ENCODE results near the gene HOXC4. TPM values are rescaled to one million over a fixed set of nuclear protein-coding genes. Genes with fewer than 3 reads are reported as not detected.

HOXC4 gene
- total RNA-seq, 4 donors from 2014 or later: 0.51 to 2.0 (median 0.71) TPM

- ATAC-seq (no peak), DNase-seq (no peak)
- Histone ChIP-seq H3K27ac (peak overlapping the region in 3 of 4 donors; percentile 98 to 100 (median 99)), H3K9me3 (no peaks in the 10 kb centered on the region), H3K27me3 (no peaks in the 10 kb centered on the region), H3K36me3 (no peaks in the 10 kb centered on the region), H3K4me1 (peaks cover 22 to 29% of the 10 kb centered on the region in 2 donors), H3K4me3 (peak overlapping the region; percentile 64 to 85 (median 68))
- intact Hi-C loops (cut with DNase I; ENCODE audit: low total_unique reads): no loop called here
- in situ Hi-C loops (cut with MboI; ENCODE audit: low sequenced_read_pairs in 4 of 4): loop anchor here in 1 of 4 donors (5.0 kb wide), 1 partner anchor 158 kb away; no protein-coding TSS in a partner anchor
- TF ChIP-seq POLR2A (IDR thresholded peaks at IDR 0.05) (no peak), CTCF (IDR thresholded peaks at IDR 0.05 in 4 of 5, conservative IDR thresholded peaks at IDR 0.05 in 1 of 5) (no peak)
These were observed 19.5 kb upstream of the HOXC4 start for GRCh38 chr12:54033980-54034784.

GRCh38 chr12:54034785-54035310 lies 18.8 kb upstream of the HOXC4 start:
- no peak overlapping the region for H3K27ac ChIP-seq
- H3K4me3 ChIP-seq: no peak overlapping the region
- in situ Hi-C loops (cut with MboI; ENCODE audit: low sequenced_read_pairs in 4 of 4): loop anchor here in 1 of 4 donors (5.0 kb wide), 1 partner anchor 157 kb away; no protein-coding TSS in a partner anchor
- TF ChIP-seq POLR2A (IDR thresholded peaks at IDR 0.05) (no peak), CTCF (IDR thresholded peaks at IDR 0.05 in 4 of 5, conservative IDR thresholded peaks at IDR 0.05 in 1 of 5) (no peak)
- ATAC-seq (no peak), DNase-seq (no peak)
- H3K9me3 ChIP-seq: no peaks in the 10 kb centered on the region
- peaks cover 22 to 29% of the 10 kb centered on the region in 2 donors for H3K4me1 ChIP-seq
- intact Hi-C loops (cut with DNase I; ENCODE audit: low total_unique reads): no loop called here
- H3K27me3 ChIP-seq: no peaks in the 10 kb centered on the region
- H3K36me3 ChIP-seq: no peaks in the 10 kb centered on the region

- Histone ChIP-seq H3K36me3 (no peaks in the 10 kb centered on the region), H3K27me3 (no peaks in the 10 kb centered on the region), H3K9me3 (no peaks in the 10 kb centered on the region), H3K4me1 (peaks cover 22 to 29% of the 10 kb centered on the region in 2 donors), H3K4me3 (no peak overlapping the region), H3K27ac (no peak overlapping the region)
- no peak for DNase-seq
- TF ChIP-seq CTCF (IDR thresholded peaks at IDR 0.05 in 4 of 5, conservative IDR thresholded peaks at IDR 0.05 in 1 of 5) (no peak), POLR2A (IDR thresholded peaks at IDR 0.05) (no peak)
- ATAC-seq: no peak
- in situ Hi-C loops (cut with MboI; ENCODE audit: low sequenced_read_pairs in 4 of 4) (no loop called here), intact Hi-C loops (cut with DNase I; ENCODE audit: low total_unique reads) (no loop called here)
These were observed 17.9 kb upstream of the HOXC4 start for GRCh38 chr12:54035568-54036264.

DNA sequence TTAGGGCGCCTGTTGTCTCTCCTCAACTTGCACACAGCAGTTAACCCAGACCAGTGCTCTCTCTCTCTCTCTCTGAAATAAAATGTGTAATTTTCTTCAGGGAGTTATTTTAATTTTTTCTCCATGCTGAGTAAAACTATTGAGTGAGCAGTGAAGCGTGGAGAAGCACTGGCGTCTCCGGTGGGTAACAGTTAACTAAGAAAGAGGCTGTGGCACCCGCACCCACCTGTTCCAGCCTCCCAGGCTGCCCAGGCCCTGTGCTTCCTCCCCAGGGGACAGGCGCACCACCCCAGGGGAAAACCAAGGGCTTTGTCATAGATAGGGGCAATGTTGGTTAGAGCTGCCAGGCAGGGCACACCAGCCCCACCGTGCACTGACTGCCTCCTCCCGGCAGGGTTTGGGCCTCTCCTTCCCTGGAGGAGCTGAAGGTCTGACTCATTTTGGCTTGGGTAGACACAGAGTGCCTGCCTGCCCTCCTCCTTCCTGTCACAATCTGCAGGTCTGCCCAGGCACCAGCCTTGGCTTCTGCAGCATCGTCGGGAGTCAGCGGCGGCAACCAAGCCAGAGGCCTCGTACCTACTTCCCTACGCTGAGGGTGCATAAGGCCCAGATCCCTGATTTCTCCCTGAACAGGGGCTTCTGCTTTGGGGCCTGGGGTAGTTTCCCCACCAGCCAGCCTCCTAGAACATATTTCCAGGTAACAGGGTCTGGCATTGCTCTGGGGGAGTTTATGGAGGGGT lies 16.8 kb upstream of the HOXC4 start:
- no peak for TF ChIP-seq POLR2A (IDR thresholded peaks at IDR 0.05)
- no peak for TF ChIP-seq CTCF (IDR thresholded peaks at IDR 0.05 in 4 of 5, conservative IDR thresholded peaks at IDR 0.05 in 1 of 5)
- no peak overlapping the region for H3K4me3 ChIP-seq
- no peaks in the 10 kb centered on the region for H3K36me3 ChIP-seq
- no peaks in the 10 kb centered on the region for H3K27me3 ChIP-seq
- peaks cover 19 to 29% of the 10 kb centered on the region in 2 donors for H3K4me1 ChIP-seq
- intact Hi-C loops (cut with DNase I; ENCODE audit: low total_unique reads) (no loop called here), in situ Hi-C loops (cut with MboI; ENCODE audit: low sequenced_read_pairs in 4 of 4) (no loop called here)
- H3K9me3 ChIP-seq: no peaks in the 10 kb centered on the region
- H3K27ac ChIP-seq: peak overlapping the region in 1 of 4 donors; percentile 8
- DNase-seq (no peak), ATAC-seq (no peak)
